Panc1 (cell line): ENCODE results near the gene NPIPA7. TPM values are rescaled to one million over a fixed set of nuclear protein-coding genes. Genes with fewer than 3 reads are reported as not detected.
A peak's percentile ranks its signal among the peaks of the same experiment; 100 is the strongest.
"Not testable (repeated sequence)": the region's sequence is repeated elsewhere in the genome, so short reads cannot be mapped to it uniquely, and the experiment has no call there.

ENCODE experiments used
- ATAC-seq: fragments of 200-7000 bp; cut with Tn5 transposase; 2 replicates; pipeline ENCODE4 v1.9.1; 2020; ENCODE audit warnings: mild to moderate bottlenecking, moderate library complexity
- BruUV-seq: library from RNA; stranded (reverse); fragments of 400-500 nt; replicated peaks from 2 replicates; lab custom pipeline; 2021; lab: Mats Ljungman, UMichigan
- CTCF ChIA-PET: fragments of 300-600 bp; sonication (Branson Sonifier 250); formaldehyde crosslinking; loops from one replicate; lab custom pipeline; 2022; ENCODE audit warnings: antibody characterized with exemption; lab: Charles Lee
- POLR2A ChIA-PET: fragments of 300-600 bp; sonication (Branson Sonifier 250); formaldehyde crosslinking; loops from one replicate; lab custom pipeline; 2022; ENCODE audit warnings: antibody characterized with exemption; lab: Charles Lee
- DNase-seq: peaks from one replicate; pipeline ENCODE4 v3.0.0-alpha.2; 2010; ENCODE audit warnings: low read depth, low spot score
- H3K27ac ChIP-seq: 2 replicates; pipeline ENCODE4 v1.5.1; 2011; ENCODE audit warnings: mild to moderate bottlenecking, low read length, inconsistent platforms
- H3K27me3 ChIP-seq: fragments of 200-500 bp; sonication (Bioruptor generic); 2 replicates; pipeline ENCODE4 v1.6.0; 2014; ENCODE audit warnings: low read length, inconsistent platforms; ENCODE audit not compliant: control insufficient read depth, insufficient read depth
- H3K36me3 ChIP-seq: fragments of 200-500 bp; sonication (Bioruptor generic); 2 replicates; pipeline ENCODE4 v1.5.1; 2014; ENCODE audit warnings: inconsistent platforms, mild to moderate bottlenecking, low read length, moderate library complexity; ENCODE audit not compliant: control insufficient read depth, insufficient read depth
- H3K4me1 ChIP-seq: 2 replicates; pipeline ENCODE4 v1.5.1; 2011; ENCODE audit warnings: inconsistent platforms, mild to moderate bottlenecking, low read length, moderate library complexity; ENCODE audit not compliant: control insufficient read depth, insufficient read depth
- H3K4me3 ChIP-seq, 2 experiments: 2 replicates each; pipeline ENCODE4 v1.5.1; 2011 to 2012; ENCODE audit warnings: low read depth in 2 of 2, low read length in 2 of 2, mild to moderate bottlenecking in 2 of 2, inconsistent platforms in 1 of 2, moderate library complexity in 1 of 2
- H3K9me3 ChIP-seq: fragments of 200-500 bp; sonication (Bioruptor generic); 2 replicates; pipeline ENCODE4 v1.5.1; 2014; ENCODE audit warnings: low read depth, mild to moderate bottlenecking, inconsistent platforms, low read length, moderate library complexity; ENCODE audit not compliant: control insufficient read depth, insufficient read depth
- in situ Hi-C: cut with HindIII; loops from 2 replicates; pipeline ENCODE4 v1.10.0; 2016; ENCODE audit warnings: low sequenced_read_pairs, low pct_unique_long_range_greater_than_20kb
- intact Hi-C: fragments of 100-400 bp; cut with micrococcal nuclease; formaldehyde crosslinking; loops from one replicate; pipeline ENCODE4 v1.10.0; 2022; ENCODE audit not compliant: unreplicated experiment
- total RNA-seq: library from RNA; stranded (reverse); gene quantifications from one replicate; pipeline ENCODE4 v1.2.1, GENCODE V29; 2021; ENCODE audit not compliant: unreplicated experiment

NPIPA7 gene
- total RNA-seq, 1 experiment from 2014 or later = 5.6 TPM

GRCh38 chr16:16365319-16365718 lies 13.6 kb upstream of the NPIPA7 start:
- peak; percentile 46 for ATAC-seq
- H3K4me3 ChIP-seq, intact Hi-C loops, DNase-seq, H3K4me1 ChIP-seq, H3K27ac ChIP-seq, in situ Hi-C loops, H3K36me3 ChIP-seq, POLR2A ChIA-PET, H3K9me3 ChIP-seq, BruUV-seq, CTCF ChIA-PET, H3K27me3 ChIP-seq: not testable (repeated sequence)

GRCh38 chr16:16365851-16366250 lies 13.1 kb upstream of the NPIPA7 start:
- H3K36me3 ChIP-seq, H3K27ac ChIP-seq, CTCF ChIA-PET, intact Hi-C loops, H3K27me3 ChIP-seq, H3K9me3 ChIP-seq, H3K4me1 ChIP-seq, in situ Hi-C loops, DNase-seq, POLR2A ChIA-PET, BruUV-seq, H3K4me3 ChIP-seq: not testable (repeated sequence)
- peak; percentile 42 for ATAC-seq

GRCh38 chr16:16366552-16367284 lies 12.2 kb upstream of the NPIPA7 start:
- in situ Hi-C loops, H3K36me3 ChIP-seq, BruUV-seq, H3K9me3 ChIP-seq, intact Hi-C loops, H3K4me3 ChIP-seq, H3K4me1 ChIP-seq, H3K27me3 ChIP-seq, H3K27ac ChIP-seq, DNase-seq, CTCF ChIA-PET: not testable (repeated sequence)
- ATAC-seq = peak; percentile 13; the same call in 1 of the 2 replicates
- POLR2A ChIA-PET = interaction anchor here (0.7 kb wide), 1 partner anchor 942 kb away, joined by 3 read pairs; no protein-coding TSS in a partner anchor

- H3K36me3 ChIP-seq, DNase-seq, H3K4me1 ChIP-seq, CTCF ChIA-PET, POLR2A ChIA-PET, BruUV-seq, H3K27ac ChIP-seq, H3K9me3 ChIP-seq, in situ Hi-C loops, H3K27me3 ChIP-seq, H3K4me3 ChIP-seq, intact Hi-C loops: not testable (repeated sequence)
- peak; percentile 28; the same call in 1 of the 2 replicates for ATAC-seq
Measured at GRCh38 chr16:16367285-16367628, 11.7 kb upstream of the NPIPA7 start.

DNA sequence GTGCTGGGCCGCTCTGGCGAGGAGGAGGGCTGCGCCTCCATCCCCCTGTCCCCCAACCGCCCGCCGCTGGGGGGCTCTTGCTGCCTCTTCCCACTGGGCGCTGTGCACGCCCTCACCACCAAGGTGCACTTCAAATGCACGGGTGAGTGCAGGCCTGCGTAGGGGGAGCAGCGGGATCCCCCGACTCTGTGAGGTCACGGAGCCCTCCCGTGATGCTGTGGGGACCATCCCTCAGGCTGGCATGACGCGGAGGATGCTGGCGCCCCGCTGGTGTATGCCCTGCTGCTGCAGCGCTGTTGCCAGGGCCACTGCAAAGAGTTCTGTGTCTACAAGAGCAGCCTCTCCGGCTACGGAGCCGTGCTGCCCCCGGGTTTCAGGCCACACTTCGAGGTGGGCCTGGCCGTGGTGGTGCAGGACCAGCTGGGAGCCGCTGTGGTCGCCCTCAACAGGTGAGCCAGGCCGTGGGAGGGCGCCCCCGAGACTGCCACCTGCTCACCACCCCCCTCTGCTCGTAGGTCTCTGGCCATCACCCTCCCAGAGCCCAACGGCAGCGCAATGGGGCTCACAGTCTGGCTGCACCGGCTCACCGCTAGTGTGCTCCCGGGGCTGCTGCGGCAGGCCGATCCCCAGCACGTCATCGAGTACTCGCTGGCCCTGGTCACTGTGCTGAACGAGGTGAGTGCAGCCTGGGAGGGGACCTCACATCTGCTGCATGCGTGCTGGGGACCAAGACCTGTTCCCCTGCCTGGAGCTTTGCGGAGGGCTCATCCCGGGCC lies 9.7 kb upstream of the NPIPA7 start:
- POLR2A ChIA-PET = not testable (repeated sequence)

GRCh38 chr16:16371136-16371735 lies 7.7 kb upstream of the NPIPA7 start:
- H3K4me1 ChIP-seq, H3K27ac ChIP-seq, H3K4me3 ChIP-seq, H3K9me3 ChIP-seq, H3K27me3 ChIP-seq, intact Hi-C loops, CTCF ChIA-PET, H3K36me3 ChIP-seq, POLR2A ChIA-PET, DNase-seq, in situ Hi-C loops, ATAC-seq, BruUV-seq: not testable (repeated sequence)

More for the DNA sequence above, 9.7 kb upstream of the NPIPA7 start:
- intact Hi-C loops, H3K36me3 ChIP-seq, DNase-seq, H3K27me3 ChIP-seq, BruUV-seq, H3K4me1 ChIP-seq, H3K27ac ChIP-seq, H3K9me3 ChIP-seq, in situ Hi-C loops, CTCF ChIA-PET, ATAC-seq, H3K4me3 ChIP-seq: not testable (repeated sequence)

GRCh38 chr16:16374192-16374591 lies 4.7 kb upstream of the NPIPA7 start:
- H3K4me3 ChIP-seq, CTCF ChIA-PET, in situ Hi-C loops, DNase-seq, intact Hi-C loops, H3K27me3 ChIP-seq, POLR2A ChIA-PET, H3K27ac ChIP-seq, H3K4me1 ChIP-seq, ATAC-seq, H3K36me3 ChIP-seq, BruUV-seq, H3K9me3 ChIP-seq: not testable (repeated sequence)
